GM10266 (cell line): ENCODE results near the gene OR51E1.

Experiments
- DNase-seq: peaks from one replicate; pipeline ENCODE4 v3.0.0; 2012; ENCODE audit errors: extremely low spot score
- TF ChIP-seq, protein P1 (sequence below): IDR thresholded peaks from 2 replicates; pipeline ENCODE4 v1.5.1; 2012; ENCODE audit warnings: mild to moderate bottlenecking, low read depth; ENCODE audit not compliant: control insufficient read depth, insufficient read depth; ENCODE audit errors: missing control alignments

OR51E1 gene, protein sequence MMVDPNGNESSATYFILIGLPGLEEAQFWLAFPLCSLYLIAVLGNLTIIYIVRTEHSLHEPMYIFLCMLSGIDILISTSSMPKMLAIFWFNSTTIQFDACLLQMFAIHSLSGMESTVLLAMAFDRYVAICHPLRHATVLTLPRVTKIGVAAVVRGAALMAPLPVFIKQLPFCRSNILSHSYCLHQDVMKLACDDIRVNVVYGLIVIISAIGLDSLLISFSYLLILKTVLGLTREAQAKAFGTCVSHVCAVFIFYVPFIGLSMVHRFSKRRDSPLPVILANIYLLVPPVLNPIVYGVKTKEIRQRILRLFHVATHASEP

DNA sequence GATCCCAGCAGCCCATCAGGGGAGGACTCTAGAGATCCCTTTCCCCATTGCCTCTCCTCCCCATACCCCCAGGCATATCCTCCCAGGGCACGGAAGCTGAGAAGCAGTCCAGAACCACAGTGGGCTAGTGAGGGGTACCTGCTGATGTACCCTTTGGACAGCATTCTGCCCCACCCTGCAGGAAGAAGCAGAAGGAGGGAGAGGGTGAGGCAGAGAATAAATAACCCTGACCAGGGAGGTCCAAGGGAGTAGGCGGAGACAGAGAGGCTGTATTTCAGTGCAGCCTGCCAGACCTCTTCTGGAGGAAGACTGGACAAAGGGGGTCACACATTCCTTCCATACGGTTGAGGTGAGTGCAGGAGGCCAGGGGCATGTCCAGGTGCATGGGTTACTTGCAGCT is at the start of gene OR51E1:
OR51E1 (plus strand) TSS at position 301 of the 400 bp plus-strand sequence. CDS start 8,545 bp downstream, outside the sequence.
- no peak for DNase-seq

DNA sequence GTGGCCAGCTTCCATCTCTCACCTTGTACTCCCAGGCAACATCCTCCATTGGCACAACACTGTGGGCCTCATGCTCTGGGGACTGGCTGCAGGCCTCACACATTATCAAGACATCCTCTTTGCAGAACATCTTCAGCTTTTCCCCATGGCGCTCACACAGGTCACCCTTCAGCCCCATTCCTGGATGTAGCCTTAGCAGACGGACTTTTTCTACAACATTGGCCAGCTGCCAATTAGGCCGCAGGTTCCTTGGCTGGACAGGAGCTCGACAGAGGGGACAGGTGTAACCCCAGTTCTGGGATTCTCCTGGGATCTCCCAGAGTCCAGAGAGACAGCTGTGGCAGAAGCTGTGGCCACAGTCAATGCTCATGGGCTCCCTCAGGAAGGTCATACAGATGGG is 38.7 kb upstream of the OR51E1 start:
- no peak for DNase-seq
- TF ChIP-seq, protein P1, sequence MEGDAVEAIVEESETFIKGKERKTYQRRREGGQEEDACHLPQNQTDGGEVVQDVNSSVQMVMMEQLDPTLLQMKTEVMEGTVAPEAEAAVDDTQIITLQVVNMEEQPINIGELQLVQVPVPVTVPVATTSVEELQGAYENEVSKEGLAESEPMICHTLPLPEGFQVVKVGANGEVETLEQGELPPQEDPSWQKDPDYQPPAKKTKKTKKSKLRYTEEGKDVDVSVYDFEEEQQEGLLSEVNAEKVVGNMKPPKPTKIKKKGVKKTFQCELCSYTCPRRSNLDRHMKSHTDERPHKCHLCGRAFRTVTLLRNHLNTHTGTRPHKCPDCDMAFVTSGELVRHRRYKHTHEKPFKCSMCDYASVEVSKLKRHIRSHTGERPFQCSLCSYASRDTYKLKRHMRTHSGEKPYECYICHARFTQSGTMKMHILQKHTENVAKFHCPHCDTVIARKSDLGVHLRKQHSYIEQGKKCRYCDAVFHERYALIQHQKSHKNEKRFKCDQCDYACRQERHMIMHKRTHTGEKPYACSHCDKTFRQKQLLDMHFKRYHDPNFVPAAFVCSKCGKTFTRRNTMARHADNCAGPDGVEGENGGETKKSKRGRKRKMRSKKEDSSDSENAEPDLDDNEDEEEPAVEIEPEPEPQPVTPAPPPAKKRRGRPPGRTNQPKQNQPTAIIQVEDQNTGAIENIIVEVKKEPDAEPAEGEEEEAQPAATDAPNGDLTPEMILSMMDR, result no peak

More for the DNA sequence above, at the start of gene OR51E1:
- TF ChIP-seq, protein P1, result no peak

DNA sequence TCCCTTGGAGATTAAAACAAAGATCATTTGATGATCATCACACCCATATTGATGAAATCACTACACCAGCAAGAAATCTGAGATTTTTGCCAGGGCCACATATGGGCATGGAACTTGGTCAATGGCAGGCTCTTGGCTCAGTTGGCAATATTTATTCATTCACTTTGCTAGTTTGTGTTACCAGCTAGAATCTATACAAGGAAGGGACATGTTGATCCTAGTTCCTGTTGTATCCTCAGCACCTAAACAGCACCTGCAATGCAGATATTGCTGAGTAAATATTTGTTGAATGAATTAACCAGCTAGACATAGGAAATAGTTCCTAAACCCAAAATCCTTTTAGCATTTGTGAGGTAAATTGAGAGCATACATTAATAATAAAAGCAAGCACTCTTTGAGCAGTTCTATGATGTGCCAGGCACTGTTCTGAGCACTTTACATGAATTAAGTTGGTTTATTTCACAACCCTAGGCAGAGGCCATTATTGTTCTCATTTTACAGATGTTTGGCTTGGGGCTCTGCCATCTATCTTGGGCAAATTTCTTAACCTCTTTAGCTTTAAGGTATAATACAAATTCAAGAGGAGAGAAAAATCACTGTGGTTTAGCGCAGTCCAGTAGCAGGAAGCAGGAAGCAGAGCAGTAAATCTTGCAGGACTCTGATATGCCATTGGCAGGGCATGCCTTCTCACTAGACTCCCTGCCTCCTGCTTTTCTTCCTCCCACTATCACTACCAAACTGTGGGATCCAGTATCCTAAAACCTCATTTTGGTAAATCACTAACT is 37.4 kb upstream of the OR51E1 start:
- TF ChIP-seq, protein P1, result no peak

DNA sequence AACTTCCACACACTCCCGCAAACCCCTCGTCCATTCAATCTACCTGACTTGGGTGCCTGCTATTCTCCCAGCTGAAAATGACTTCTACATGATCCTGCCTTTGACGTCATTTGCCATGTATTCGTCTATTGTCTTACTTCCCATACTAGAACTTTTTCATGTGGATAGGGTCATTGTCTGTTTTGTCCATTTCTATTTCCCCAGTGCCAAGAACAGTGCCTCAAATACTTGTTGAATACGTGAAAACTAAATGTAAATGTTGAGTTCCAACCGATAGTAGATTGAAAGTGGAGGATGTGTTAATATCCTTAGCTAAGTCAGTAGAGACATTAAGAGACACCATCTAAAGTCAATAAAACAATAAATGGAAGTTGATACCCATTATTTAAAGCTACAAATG is 36.7 kb upstream of the OR51E1 start:
- no peak for DNase-seq
- TF ChIP-seq, protein P1, result no peak

More for the DNA sequence above, 37.4 kb upstream of the OR51E1 start:
- no peak for DNase-seq

DNA sequence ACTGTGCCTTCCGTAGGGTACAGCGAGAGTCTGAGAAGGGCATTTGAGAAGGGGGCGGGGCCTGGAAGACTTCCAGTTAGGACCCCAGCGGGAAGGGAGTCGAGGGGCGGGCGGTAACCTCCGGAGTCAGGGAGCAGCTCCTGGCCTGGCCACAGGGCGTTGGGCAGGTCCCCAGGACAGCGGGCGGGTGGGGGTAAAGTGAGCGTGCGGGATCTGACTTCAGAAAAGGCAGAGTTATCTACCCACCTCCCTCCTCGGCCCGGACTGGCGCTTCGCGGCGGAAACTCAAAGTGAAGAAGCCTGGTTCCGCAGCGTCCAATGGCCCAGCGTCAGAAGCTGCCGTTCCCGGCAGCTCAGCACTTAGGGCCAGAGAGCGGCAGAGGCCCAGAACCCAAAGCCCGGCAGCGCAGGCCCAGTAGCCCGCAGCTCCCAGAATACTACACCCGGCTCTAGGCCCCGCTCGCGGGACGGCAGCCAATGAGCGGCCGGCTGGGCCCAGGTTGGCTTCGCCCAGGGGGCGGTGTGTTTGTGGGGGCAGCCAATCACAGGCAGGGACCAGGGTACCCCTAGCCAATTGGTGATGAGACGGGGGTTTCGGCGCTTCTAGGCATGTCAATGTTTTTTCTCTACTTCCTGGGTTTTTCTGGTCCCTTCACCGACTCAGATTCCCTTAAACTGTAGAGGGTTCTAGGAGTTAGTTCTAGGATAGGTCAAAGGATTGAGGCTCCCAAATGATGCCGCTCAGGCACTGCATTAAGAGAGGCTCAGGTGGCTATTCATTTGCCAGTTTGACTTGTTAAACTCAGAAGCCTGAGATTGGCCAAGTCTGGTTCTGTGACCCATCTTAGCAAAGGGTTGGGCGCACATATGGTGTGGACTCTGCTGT is 35.8 kb upstream of the OR51E1 start, which contains the start of gene TRIM68:
TRIM68 (minus strand) TSS at position 451 of the 886 bp plus-strand sequence. CDS start 2,727 bp downstream, outside the sequence.
- DNase-seq, result peak; percentile 92

DNA sequence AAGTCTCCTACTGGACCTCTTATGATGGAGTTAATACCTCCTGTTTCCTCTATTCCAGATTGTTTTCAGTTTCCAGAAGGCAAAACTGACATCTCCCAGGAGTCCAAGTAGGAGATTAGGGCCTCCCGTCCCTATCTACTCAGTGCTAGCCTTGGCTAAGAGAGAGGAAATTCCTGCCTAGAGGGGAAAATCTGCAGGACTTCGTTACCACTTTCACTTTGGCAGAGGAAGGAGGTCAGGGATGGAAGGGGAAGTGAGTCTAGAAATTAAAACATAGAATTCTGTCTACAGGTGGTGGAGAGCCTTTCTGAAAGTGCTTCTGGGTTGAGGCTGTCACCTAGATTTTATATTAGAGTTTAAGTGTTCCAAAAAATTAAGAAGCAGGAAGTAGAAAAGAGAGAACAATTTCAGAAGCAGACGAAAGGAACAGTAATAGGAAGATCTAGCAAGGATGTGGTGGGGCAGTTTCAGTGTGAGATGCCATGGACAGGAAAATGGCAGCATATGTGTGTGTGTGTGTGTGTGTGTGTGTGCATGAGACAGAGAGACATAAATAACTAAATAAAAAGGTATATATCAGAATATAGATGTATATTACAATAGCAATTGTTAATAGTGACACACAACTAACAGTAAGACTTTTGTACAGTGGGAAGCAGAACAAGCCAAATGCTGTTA is 33.4 kb upstream of the OR51E1 start:
- DNase-seq, result no peak
- TF ChIP-seq, protein P1, result no peak

More for the DNA sequence above, 35.8 kb upstream of the OR51E1 start, which contains the start of gene TRIM68:
- TF ChIP-seq, protein P1, result no peak
